Germinal center (tissue), 1 donor: ENCODE results near the gene NT5C3A.
A peak's percentile ranks its signal among the peaks of the same experiment; 100 is the strongest.
"Not testable (repeated sequence)": the region's sequence is repeated elsewhere in the genome, so short reads cannot be mapped to it uniquely, and the experiment has no call there.

Source experiments
- DNase-seq: peaks from one replicate; pipeline ENCODE4 v3.0.0; 2012; ENCODE audit warnings: mixed read lengths, low spot score

Gene NT5C3A

GRCh38 chr7:33062023-33062781 lies at the start of gene NT5C3A:
Gene NT5C3A (minus strand): TSS chr7:33062776. CDS start chr7:33062705, 71 bp downstream.
- peak; percentile 42 for DNase-seq

- no peak for DNase-seq
These were observed 49.0 kb upstream of the NT5C3A start for GRCh38 chr7:33111614-33112013.

GRCh38 chr7:33109758-33110238 lies 47.2 kb upstream of the NT5C3A start:
- DNase-seq = no peak

- DNase-seq = peak; percentile 86
These were observed 46.6 kb upstream of the NT5C3A start, which contains the start of gene RP9 for GRCh38 chr7:33109005-33109757. Gene RP9 (minus strand): TSS chr7:33109404. CDS start chr7:33109372, 32 bp downstream.

GRCh38 chr7:33108554-33109004 lies 46.0 kb upstream of the NT5C3A start:
- no peak for DNase-seq

- no peak for DNase-seq
These were observed 44.8 kb upstream of the NT5C3A start for GRCh38 chr7:33107136-33108066.

- no peak for DNase-seq
These were observed 39.3 kb upstream of the NT5C3A start for GRCh38 chr7:33101906-33102305.

- DNase-seq = no peak
These were observed 38.2 kb upstream of the NT5C3A start for GRCh38 chr7:33100770-33101169.

GRCh38 chr7:33099154-33099940 lies 36.8 kb upstream of the NT5C3A start:
- DNase-seq = peak; percentile 43

GRCh38 chr7:33094745-33095275 lies 32.2 kb upstream of the NT5C3A start:
- not testable (repeated sequence) for DNase-seq

- no peak for DNase-seq
These were observed 30.7 kb upstream of the NT5C3A start for GRCh38 chr7:33093266-33093665.

GRCh38 chr7:33091641-33092191 lies 29.1 kb upstream of the NT5C3A start:
- DNase-seq = no peak

GRCh38 chr7:33091111-33091531 lies 28.5 kb upstream of the NT5C3A start:
- no peak for DNase-seq

GRCh38 chr7:33089142-33089541 lies 26.6 kb upstream of the NT5C3A start:
- no peak for DNase-seq

GRCh38 chr7:33087858-33088257 lies 25.3 kb upstream of the NT5C3A start:
- no peak for DNase-seq

GRCh38 chr7:33087356-33087755 lies 24.8 kb upstream of the NT5C3A start:
- no peak for DNase-seq

- DNase-seq = no peak
These were observed 17.5 kb upstream of the NT5C3A start for GRCh38 chr7:33079763-33080690.

- no peak for DNase-seq
These were observed 16.5 kb upstream of the NT5C3A start for GRCh38 chr7:33079096-33079495.

GRCh38 chr7:33076737-33077136 lies 14.2 kb upstream of the NT5C3A start:
- DNase-seq = no peak
